Mucosa of stomach (tissue), 1 donor: ENCODE data around the gene MEGF11.

Experiments used
- H3K27me3 ChIP-seq: one replicate; pipeline ENCODE4 v1.7.0; 2013; ENCODE audit warnings: mild to moderate bottlenecking, low read length; ENCODE audit not compliant: control insufficient read depth, insufficient read depth
- H3K36me3 ChIP-seq: one replicate; pipeline ENCODE4 v1.7.0; 2013; ENCODE audit warnings: low read length; ENCODE audit not compliant: control insufficient read depth, insufficient read depth
- H3K4me1 ChIP-seq: one replicate; pipeline ENCODE4 v1.7.0; 2013; ENCODE audit warnings: mild to moderate bottlenecking, low read length; ENCODE audit not compliant: control insufficient read depth, insufficient read depth
- H3K4me3 ChIP-seq: one replicate; pipeline ENCODE4 v1.7.0; 2013; ENCODE audit warnings: low read length
- H3K9ac ChIP-seq: one replicate; pipeline ENCODE4 v1.7.0; 2013; ENCODE audit warnings: mild to moderate bottlenecking, low read length, moderate library complexity
- H3K9me3 ChIP-seq: one replicate; pipeline ENCODE4 v1.7.0; 2013; ENCODE audit warnings: mild to moderate bottlenecking, low read length, moderate library complexity; ENCODE audit not compliant: control insufficient read depth
- donor health status: Pancreatic carcinoma.

The MEGF11 gene

GRCh38 chr15:66253418-66254088 is at the start of gene MEGF11:
Gene MEGF11 (minus strand): TSS chr15:66253750. CDS start chr15:66128403, 125,347 bp downstream.
- Histone ChIP-seq H3K9ac (peak within 1 kb of the TSS; percentile 29), H3K9me3 (no peaks in the 10 kb centered on the region), H3K4me3 (peak within 1 kb of the TSS; percentile 27), H3K36me3 (no peaks in the 10 kb centered on the region), H3K27me3 (peaks cover 77% of the 10 kb centered on the region), H3K4me1 (peaks cover 22% of the 10 kb centered on the region)

GRCh38 chr15:66302489-66303278 is 49.1 kb upstream of the MEGF11 start:
- Histone ChIP-seq H3K9me3 (no peaks in the 10 kb centered on the region), H3K9ac (no peak overlapping the region), H3K4me3 (no peak overlapping the region), H3K4me1 (no peaks in the 10 kb centered on the region), H3K36me3 (no peaks in the 10 kb centered on the region), H3K27me3 (no peaks in the 10 kb centered on the region)

- Histone ChIP-seq H3K4me1 (peaks cover 14% of the 10 kb centered on the region), H3K9me3 (no peaks in the 10 kb centered on the region)
Measured at GRCh38 chr15:66298803-66299251, 45.3 kb upstream of the MEGF11 start.

GRCh38 chr15:66296186-66296585 is 42.6 kb upstream of the MEGF11 start:
- Histone ChIP-seq H3K9ac (no peak overlapping the region), H3K4me1 (peaks cover 25% of the 10 kb centered on the region), H3K27me3 (no peaks in the 10 kb centered on the region), H3K36me3 (no peaks in the 10 kb centered on the region), H3K9me3 (no peaks in the 10 kb centered on the region), H3K4me3 (no peak overlapping the region)

More at GRCh38 chr15:66298803-66299251, 45.3 kb upstream of the MEGF11 start:
- Histone ChIP-seq H3K4me3 (no peak overlapping the region), H3K36me3 (no peaks in the 10 kb centered on the region), H3K27me3 (no peaks in the 10 kb centered on the region), H3K9ac (no peak overlapping the region)

GRCh38 chr15:66294932-66295235 is 41.3 kb upstream of the MEGF11 start:
- Histone ChIP-seq H3K4me1 (peaks cover 33% of the 10 kb centered on the region), H3K9ac (peak overlapping the region; percentile 85), H3K4me3 (no peak overlapping the region), H3K27me3 (no peaks in the 10 kb centered on the region), H3K36me3 (no peaks in the 10 kb centered on the region), H3K9me3 (no peaks in the 10 kb centered on the region)

- no peaks in the 10 kb centered on the region for H3K36me3 ChIP-seq
- H3K4me1 ChIP-seq = peaks cover 33% of the 10 kb centered on the region
- H3K27me3 ChIP-seq = no peaks in the 10 kb centered on the region
- peak overlapping the region; percentile 69 for H3K4me3 ChIP-seq
- no peaks in the 10 kb centered on the region for H3K9me3 ChIP-seq
- H3K9ac ChIP-seq = peak overlapping the region; percentile 85
Measured at GRCh38 chr15:66294157-66294931, 40.8 kb upstream of the MEGF11 start.

GRCh38 chr15:66293419-66294156 is 40.0 kb upstream of the MEGF11 start, which contains the start of gene DIS3L:
Gene DIS3L (plus strand): TSS chr15:66293568. CDS start chr15:66293597, 29 bp downstream.
- H3K36me3 ChIP-seq = no peaks in the 10 kb centered on the region
- H3K4me3 ChIP-seq = peak within 1 kb of the TSS; percentile 69
- H3K9ac ChIP-seq = peak within 1 kb of the TSS; percentile 89
- peaks cover 33% of the 10 kb centered on the region for H3K4me1 ChIP-seq
- no peaks in the 10 kb centered on the region for H3K9me3 ChIP-seq
- H3K27me3 ChIP-seq = no peaks in the 10 kb centered on the region

GRCh38 chr15:66292571-66293418 is 39.2 kb upstream of the MEGF11 start:
- Histone ChIP-seq H3K4me1 (peaks cover 33% of the 10 kb centered on the region), H3K36me3 (no peaks in the 10 kb centered on the region), H3K9ac (peak overlapping the region; percentile 89), H3K9me3 (no peaks in the 10 kb centered on the region), H3K27me3 (no peaks in the 10 kb centered on the region), H3K4me3 (peak overlapping the region; percentile 54)

- Histone ChIP-seq H3K9me3 (no peaks in the 10 kb centered on the region), H3K4me3 (no peak overlapping the region), H3K27me3 (no peaks in the 10 kb centered on the region), H3K9ac (no peak overlapping the region), H3K36me3 (no peaks in the 10 kb centered on the region), H3K4me1 (peaks cover 33% of the 10 kb centered on the region)
Measured at GRCh38 chr15:66291816-66292570, 38.4 kb upstream of the MEGF11 start.

GRCh38 chr15:66290518-66290917 is 37.0 kb upstream of the MEGF11 start:
- H3K4me1 ChIP-seq = peaks cover 33% of the 10 kb centered on the region

More at GRCh38 chr15:66290518-66290917, 37.0 kb upstream of the MEGF11 start:
- Histone ChIP-seq H3K4me3 (no peak overlapping the region), H3K9me3 (no peaks in the 10 kb centered on the region), H3K9ac (no peak overlapping the region), H3K36me3 (no peaks in the 10 kb centered on the region), H3K27me3 (no peaks in the 10 kb centered on the region)
